NCI-H2171 treated with DMSO at 0.1 percent for 48 hours (cell line): ENCODE data around the gene FBL.

Experiments
- DNase-seq: peaks from one replicate; lab custom pipeline; 2025; lab: John Stamatoyannopoulos, UW

Gene FBL

GRCh38 chr19:39842693-39843435 lies 3.3 kb downstream of the FBL start:
- DNase-seq: no peak

- no peak for DNase-seq
These were observed 5.1 kb downstream of the FBL start for GRCh38 chr19:39841041-39841440.

GRCh38 chr19:39840492-39840891 lies 5.7 kb downstream of the FBL start:
- no peak for DNase-seq

- DNase-seq: no peak
These were observed 6.4 kb downstream of the FBL start for GRCh38 chr19:39839678-39840327.

- no peak for DNase-seq
These were observed 7.6 kb downstream of the FBL start for GRCh38 chr19:39838569-39838968.

- DNase-seq: no peak
These were observed 8.2 kb downstream of the FBL start for GRCh38 chr19:39837978-39838377.

- DNase-seq: no peak
These were observed 11.8 kb downstream of the FBL start for GRCh38 chr19:39834287-39834841.

- peak; percentile 96 for DNase-seq
These were observed 12.5 kb downstream of the FBL start, which contains the start of gene DYRK1B for GRCh38 chr19:39833464-39834286. DYRK1B (minus strand) TSS chr19:39834162; CDS start chr19:39831867, 2,295 bp downstream.

- DNase-seq: no peak
These were observed 13.1 kb downstream of the FBL start for GRCh38 chr19:39833160-39833463.

- DNase-seq: no peak
These were observed 13.7 kb downstream of the FBL start for GRCh38 chr19:39832341-39833083.

GRCh38 chr19:39831679-39832078 lies 14.5 kb downstream of the FBL start:
- DNase-seq: no peak

- DNase-seq: no peak
These were observed 15.3 kb downstream of the FBL start for GRCh38 chr19:39830847-39831246.

- DNase-seq: no peak
These were observed 15.8 kb downstream of the FBL start for GRCh38 chr19:39830406-39830805.

- no peak for DNase-seq
These were observed 16.4 kb downstream of the FBL start for GRCh38 chr19:39829702-39830275.

- no peak for DNase-seq
These were observed 17.5 kb downstream of the FBL start for GRCh38 chr19:39828654-39829032.

- DNase-seq: no peak
These were observed 18.0 kb downstream of the FBL start for GRCh38 chr19:39828015-39828653.

GRCh38 chr19:39827216-39827615 lies 19.0 kb downstream of the FBL start:
- no peak for DNase-seq

- no peak for DNase-seq
These were observed 19.8 kb downstream of the FBL start for GRCh38 chr19:39826311-39826945.

- no peak for DNase-seq
These were observed 20.6 kb downstream of the FBL start for GRCh38 chr19:39825531-39826076.

GRCh38 chr19:39825093-39825463 lies 21.1 kb downstream of the FBL start:
- no peak for DNase-seq
